Posterior vena cava (tissue), 2 donors: Measurements from ENCODE around the gene MMP28. TPM values are rescaled to one million over a fixed set of nuclear protein-coding genes. Genes with fewer than 3 reads are reported as not detected.

ENCODE experiments used
- DNase-seq: peaks from one replicate; pipeline ENCODE4 v3.0.0-alpha.2; 2020; ENCODE audit warnings: low spot score
- intact Hi-C, 2 donors: fragments of 100-400 bp; cut with DNase I; formaldehyde crosslinking; loops; one replicate each; pipeline versions ENCODE4 v1.14.1 to v1.14.2; 2022 to 2023
- total RNA-seq, 2 donors: library from RNA; stranded (reverse); fragmentation: NEBNext Ultra II Directional; extraction: Animal tissue kit (Norgen Biotek cat#: 25700); gene quantifications; one replicate each; pipeline ENCODE4 v1.2.1, GENCODE V29; 2021
- donor health status: DM: yes; HTN: yes; CAD: no.
- donor health status: DM: yes; HTN: yes; CAD: no.

Gene MMP28
- total RNA-seq, 2 donors from 2014 or later, result 8.8 to 18.2 TPM

- intact Hi-C loops, result no loop called here
Measured at GRCh38 chr17:35735036-35735805, 60.2 kb downstream of the MMP28 start.

GRCh38 chr17:35734396-35734795 lies 61.0 kb downstream of the MMP28 start:
- no peak for DNase-seq
- intact Hi-C loops, result no loop called here

More at GRCh38 chr17:35735036-35735805, 60.2 kb downstream of the MMP28 start:
- peak; percentile 73 for DNase-seq

GRCh38 chr17:35733366-35733765 lies 62.1 kb downstream of the MMP28 start:
- DNase-seq, result no peak
- intact Hi-C loops, result no loop called here

GRCh38 chr17:35732806-35733136 lies 62.7 kb downstream of the MMP28 start:
- no peak for DNase-seq
- intact Hi-C loops, result no loop called here

GRCh38 chr17:35731917-35732805 lies 63.3 kb downstream of the MMP28 start:
- no peak for DNase-seq
- intact Hi-C loops, result no loop called here

- intact Hi-C loops, result no loop called here
- peak; percentile 86 for DNase-seq
Measured at GRCh38 chr17:35731239-35731916, 64.1 kb downstream of the MMP28 start, which contains the start of gene RASL10B. TSS of gene RASL10B (plus strand) at chr17:35731639. CDS start at chr17:35735185, 3,546 bp downstream.

GRCh38 chr17:35730400-35731005 lies 64.9 kb downstream of the MMP28 start:
- intact Hi-C loops, result no loop called here
- no peak for DNase-seq

GRCh38 chr17:35729405-35729833 lies 66.0 kb downstream of the MMP28 start:
- intact Hi-C loops, result no loop called here
- DNase-seq, result no peak

- no peak for DNase-seq
- intact Hi-C loops, result no loop called here
Measured at GRCh38 chr17:35728551-35728950, 66.9 kb downstream of the MMP28 start.

GRCh38 chr17:35727635-35728034 lies 67.8 kb downstream of the MMP28 start:
- intact Hi-C loops, result no loop called here
- DNase-seq, result no peak

- DNase-seq, result no peak
- intact Hi-C loops, result no loop called here
Measured at GRCh38 chr17:35726953-35727460, 68.4 kb downstream of the MMP28 start.

- intact Hi-C loops, result no loop called here
Measured at GRCh38 chr17:35726127-35726952, 69.1 kb downstream of the MMP28 start.

GRCh38 chr17:35725802-35726126 lies 69.7 kb downstream of the MMP28 start:
- intact Hi-C loops, result no loop called here
- no peak for DNase-seq

More at GRCh38 chr17:35726127-35726952, 69.1 kb downstream of the MMP28 start:
- DNase-seq, result peak; percentile 91

- DNase-seq, result no peak
- intact Hi-C loops, result no loop called here
Measured at GRCh38 chr17:35725058-35725457, 70.4 kb downstream of the MMP28 start.

- no peak for DNase-seq
- intact Hi-C loops, result no loop called here
Measured at GRCh38 chr17:35723735-35724134, 71.7 kb downstream of the MMP28 start.

- DNase-seq, result no peak
- intact Hi-C loops, result no loop called here
Measured at GRCh38 chr17:35717475-35717874, 78.0 kb downstream of the MMP28 start.

- DNase-seq, result no peak
- intact Hi-C loops, result no loop called here
Measured at GRCh38 chr17:35716897-35717465, 78.5 kb downstream of the MMP28 start.

- DNase-seq, result no peak
- intact Hi-C loops, result no loop called here
Measured at GRCh38 chr17:35716173-35716572, 79.3 kb downstream of the MMP28 start.
